ENCODE results near the gene BAZ2A.
A peak's percentile ranks its signal among the peaks of the same experiment; 100 is the strongest.
"Not testable (repeated sequence)": the region's sequence is repeated elsewhere in the genome, so short reads cannot be mapped to it uniquely, and the experiment has no call there.

The BAZ2A gene

DNA sequence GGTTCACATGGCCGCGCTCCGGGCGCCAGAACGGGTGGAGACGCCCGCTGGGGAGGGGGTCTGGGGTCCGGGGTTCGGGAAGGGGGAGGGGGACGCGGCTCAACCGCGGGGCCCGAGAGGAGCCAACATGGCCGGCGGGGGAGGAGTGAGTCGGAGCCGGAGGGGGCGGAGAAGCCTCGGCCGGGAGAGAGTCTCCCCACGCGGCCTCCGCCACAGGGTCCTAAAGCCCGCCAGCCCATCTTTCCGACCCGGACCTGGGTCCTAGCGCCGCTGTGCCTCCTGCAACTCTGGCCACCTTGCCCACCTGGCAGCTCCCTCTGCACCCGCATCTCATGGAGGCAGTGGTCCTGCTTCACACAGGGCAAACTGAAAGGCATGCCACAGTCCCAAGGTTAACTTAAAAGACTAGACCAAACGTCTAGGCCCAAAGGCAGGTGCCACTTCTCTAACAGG, at the start of gene BAZ2A:
BAZ2A (minus strand) TSS at position 147 of the 453 bp plus-strand sequence. CDS start 12,796 bp downstream, outside the sequence.
- peak; percentile 95 for DNase-seq

DNA sequence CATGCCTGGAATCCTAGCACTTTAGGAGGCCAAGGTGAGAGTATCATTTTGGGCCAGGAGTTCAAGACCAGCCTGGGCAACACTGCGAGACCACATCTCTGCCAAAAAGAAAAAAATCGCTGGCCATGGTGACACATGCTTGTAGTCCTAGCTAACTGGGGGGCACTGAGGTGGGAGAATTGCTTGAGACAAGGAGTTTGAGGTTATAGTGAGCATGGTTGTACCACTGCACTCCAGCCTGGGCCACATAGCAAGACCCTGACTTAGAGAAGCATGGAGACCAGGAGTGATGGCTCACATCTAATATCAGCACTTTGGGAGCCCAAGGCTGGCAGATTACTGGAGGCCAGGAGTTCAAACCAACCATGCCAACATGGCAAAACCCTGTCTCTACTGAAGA, 48.7 kb upstream of the BAZ2A start:
- DNase-seq, result peak; percentile 45

DNA sequence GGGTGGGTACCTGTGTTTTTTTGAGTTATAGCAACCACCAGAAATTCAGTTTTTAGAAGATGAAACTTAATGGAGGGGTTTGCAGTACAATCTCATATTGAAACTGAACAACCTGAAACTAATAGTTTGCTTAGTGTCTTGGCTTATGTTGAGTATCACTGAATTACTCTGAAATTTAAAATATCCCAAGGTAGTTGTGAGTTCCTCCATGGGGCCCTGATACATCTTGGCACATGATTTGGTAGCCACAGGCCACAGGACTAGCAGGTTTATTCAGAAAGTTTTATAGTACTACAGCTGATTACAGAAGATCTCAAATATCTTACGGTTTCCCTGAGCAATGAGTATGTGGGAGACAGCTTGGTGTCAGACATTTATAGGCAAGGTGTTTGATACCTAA, 47.6 kb upstream of the BAZ2A start:
- DNase-seq, result peak; percentile 17

DNA sequence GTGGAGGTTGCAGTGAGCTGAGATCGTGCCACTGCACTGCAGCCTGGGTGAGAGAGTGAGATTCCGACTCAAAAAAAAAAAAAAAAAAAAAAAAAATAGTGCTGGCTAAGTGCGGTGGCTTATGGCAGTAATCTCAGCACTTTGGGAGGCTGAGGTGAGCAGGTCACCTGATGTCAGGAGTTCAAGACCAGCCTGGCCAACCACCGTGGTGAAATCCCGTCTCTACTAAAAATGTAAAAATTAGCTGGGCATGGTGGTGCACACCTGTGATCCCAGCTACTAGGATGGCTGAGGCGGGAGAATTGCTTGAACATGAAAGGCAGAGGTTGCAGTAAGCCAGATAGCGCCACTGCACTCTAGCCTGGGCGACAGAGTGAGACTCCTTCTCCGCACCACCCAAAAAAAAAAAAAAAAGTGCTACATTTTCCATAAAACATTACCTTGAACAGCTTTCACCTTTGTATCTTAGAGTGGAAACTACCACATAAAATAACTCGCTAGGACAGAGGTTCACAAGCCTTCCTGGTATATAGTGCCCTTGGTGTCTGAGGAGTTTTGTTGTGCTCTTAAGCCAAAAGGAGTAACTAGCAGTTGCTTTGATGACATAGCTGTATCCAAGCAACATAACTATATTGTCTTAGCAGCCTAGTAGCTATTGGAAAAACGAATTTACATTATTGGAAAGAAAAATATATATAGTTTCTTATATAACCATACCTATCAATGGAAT, 46.9 kb upstream of the BAZ2A start:
- DNase-seq, result peak; percentile 23

DNA sequence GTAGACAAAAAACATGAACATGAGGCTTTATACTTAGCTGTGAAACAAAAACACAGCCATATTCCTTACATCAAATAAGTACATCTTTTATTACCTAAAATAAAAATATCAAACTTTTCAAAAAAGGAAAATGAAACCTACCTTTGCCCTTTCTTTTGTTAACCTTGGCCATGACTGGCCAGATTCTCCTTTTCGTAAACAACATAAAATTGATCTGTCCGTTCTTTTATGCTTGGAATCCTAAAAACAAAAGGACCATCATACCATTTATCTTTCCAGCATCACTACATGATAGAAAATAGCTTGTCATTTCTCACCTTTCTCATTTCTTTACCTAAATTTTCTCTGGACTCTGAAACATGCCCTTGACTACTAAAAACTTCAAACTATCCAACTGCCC, 41.5 kb upstream of the BAZ2A start:
- no peak for DNase-seq

DNA sequence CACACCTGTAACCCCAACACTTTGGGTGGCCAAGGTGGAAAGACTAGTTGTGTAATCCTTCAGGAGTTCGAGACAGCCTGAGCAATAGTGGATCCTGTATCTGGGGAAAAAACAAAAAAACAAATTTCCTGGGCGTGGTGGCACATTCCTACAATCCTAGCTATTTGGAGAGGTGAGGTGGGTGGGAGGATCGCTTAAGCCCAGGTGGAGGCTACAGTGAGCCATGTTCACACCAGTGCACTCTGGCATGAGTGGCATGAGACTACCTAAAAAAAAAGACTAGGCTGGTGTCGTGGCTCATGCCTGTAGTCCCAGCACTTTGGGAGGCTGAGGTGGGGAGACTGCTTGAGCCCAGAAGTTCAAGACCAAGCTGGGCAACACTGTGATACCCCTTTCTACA, 40.7 kb upstream of the BAZ2A start:
- DNase-seq, result peak; percentile 31

DNA sequence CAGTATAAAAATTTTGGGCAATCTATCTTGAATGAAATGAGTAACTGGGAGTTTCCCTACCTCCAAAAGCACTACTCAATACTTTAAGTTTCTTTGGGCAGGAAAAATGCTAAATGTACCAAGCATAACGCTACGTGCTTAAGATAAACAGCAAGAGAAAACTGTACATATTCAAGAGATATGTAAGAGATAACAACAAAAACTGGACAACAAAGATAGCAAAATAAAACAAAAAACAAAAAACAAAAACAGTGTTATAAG, 38.0 kb upstream of the BAZ2A start:
- no peak for DNase-seq

DNA sequence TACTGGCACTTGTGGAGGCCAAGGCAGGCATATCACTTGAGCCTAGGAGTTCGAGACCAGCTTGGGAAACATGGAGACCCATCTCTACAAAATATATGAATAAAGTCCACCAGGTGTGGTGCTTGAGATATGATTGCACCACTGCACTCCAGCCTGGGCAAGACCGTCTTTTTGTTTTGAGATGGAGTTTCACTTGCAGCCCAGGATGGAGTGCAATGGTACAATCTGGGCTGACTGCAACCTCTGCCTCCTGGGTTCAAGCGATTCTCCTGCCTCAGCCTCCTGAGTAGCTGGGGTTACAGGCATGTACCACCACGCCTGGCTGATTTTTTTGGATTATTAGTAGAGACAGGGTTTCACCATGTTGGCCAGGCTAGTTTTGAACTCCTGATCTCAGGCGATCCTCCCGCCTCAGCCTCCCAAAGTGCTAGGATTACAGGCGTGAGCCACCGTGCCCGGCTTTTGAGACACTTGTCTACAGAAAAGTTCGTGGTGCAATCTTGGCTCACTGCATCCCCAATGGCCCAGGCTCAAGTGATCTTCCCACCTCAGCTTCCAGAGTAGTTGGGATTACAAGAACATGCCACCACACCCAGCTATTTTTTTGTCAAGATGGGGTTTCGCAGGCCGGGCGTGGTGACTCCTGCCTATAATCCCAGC, 32.0 kb upstream of the BAZ2A start:
- no peak for DNase-seq

DNA sequence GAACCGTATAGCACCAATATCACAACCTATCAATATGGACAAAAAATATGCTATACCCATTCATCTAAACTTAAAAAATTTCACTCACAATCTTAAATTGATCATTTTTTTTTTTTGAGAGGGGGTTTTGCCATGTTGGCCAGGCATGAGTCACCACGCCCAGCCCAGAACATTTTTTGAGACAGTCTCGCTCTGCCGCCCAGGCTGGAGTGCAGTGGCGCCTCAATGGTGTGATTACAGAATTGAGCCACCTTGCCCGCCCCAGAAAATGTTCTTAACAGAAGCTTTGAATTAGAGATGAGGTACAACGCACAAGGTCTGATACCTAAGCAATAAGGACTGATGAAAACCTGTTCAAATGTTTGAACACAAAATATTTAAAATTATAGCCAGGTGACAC, 31.4 kb upstream of the BAZ2A start:
- DNase-seq, result no peak

DNA sequence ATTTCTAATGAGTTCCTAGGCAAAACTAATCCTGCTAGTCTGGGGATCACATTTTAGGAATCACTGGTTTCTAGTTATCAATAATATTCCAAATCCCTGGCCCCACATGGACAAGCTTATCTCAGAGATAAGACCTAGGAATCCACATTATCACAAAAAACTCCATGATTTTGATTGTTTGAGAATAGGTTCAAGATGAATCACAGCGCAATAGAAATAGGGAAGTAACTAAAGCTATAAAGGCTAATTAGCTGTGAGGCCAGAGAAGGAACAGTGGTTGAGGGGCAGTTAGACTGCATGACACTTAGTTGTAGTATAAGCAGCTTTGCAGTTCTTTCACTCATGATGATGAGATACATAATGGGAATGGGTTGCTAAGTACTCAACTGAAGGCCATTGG, 28.8 kb upstream of the BAZ2A start:
- DNase-seq, result no peak

DNA sequence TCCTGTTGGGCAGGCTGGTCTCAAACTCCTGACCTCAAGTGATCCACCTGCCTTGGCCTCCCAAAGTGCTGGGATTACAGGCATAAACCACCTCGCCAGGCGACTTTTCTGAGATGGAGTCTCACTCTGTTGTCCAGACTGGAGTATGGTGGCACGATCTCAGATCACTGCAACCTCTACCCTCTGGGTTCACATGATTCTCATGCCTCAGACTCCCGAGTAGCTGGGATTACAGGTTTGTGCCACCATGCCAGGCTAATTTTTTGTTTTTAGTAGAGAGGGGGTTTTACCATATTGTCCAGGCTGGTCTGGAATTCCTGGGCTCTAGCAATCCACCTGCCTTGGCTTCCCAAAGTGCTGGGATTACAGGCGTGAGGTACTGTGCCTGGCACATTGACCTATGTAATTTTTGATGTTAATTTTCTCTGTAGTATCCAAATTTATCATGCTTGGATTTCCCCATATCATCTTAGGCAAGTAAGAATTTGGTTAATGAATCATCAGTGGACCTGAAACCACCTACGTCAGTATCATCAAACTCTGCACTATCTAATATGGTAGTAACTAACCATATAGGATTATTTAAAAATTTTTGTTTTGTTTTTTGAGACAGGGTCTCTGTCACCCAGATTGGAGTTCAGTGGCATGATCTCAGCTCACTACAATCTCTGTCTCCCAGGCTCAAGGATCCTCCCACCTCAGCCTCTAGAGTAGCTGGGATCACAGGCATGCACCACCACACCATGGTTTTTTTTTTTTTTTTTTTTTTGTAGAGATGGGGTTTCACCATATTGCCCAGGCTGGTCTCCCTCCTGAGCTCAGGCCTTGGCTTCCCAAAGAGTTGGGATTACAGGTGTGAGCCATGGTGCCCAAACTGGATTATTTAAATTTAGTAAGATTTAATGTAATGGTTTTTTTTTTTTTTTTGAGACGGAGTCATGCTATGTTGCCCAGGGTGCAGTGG, 27.6 kb upstream of the BAZ2A start:
- DNase-seq, result no peak

DNA sequence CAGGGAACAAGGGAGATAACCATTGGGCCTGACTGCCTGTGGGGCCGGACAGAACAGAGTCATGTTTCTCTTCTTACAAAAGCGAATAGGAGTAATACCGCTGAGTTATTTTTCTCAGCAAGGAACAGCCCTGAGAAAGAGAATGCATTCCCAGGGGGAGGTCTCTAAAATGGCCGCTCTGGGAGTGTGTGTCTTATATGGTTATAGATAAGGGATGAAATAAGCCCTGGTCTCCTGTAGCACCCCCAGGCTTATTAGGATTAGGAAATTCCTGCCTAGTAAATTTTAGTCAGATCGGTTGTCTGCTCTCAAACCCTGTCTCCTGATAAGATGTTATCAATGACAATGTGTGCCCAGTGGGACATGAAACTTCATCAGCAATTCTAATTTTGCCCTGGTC, 23.7 kb upstream of the BAZ2A start:
- not testable (repeated sequence) for DNase-seq

DNA sequence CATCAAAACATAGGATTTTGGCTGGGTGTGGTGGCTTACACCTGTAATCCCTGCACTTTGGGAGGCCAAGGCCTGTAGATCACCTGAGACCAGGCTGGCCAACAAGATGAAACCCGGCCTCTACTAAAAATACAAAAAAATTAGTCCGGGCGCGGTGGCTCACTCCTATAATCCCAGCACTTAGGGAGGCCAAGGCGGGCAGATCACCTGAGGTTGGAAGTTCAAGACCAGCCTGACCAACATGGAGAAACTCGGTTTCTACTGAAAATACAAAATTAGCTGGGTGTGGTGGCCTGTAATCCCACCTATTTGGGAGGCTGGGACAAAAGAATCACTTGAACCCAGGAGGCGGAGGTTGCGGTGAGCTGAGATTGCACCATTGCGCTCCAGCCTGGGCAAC, 17.9 kb upstream of the BAZ2A start:
- not testable (repeated sequence) for DNase-seq

DNA sequence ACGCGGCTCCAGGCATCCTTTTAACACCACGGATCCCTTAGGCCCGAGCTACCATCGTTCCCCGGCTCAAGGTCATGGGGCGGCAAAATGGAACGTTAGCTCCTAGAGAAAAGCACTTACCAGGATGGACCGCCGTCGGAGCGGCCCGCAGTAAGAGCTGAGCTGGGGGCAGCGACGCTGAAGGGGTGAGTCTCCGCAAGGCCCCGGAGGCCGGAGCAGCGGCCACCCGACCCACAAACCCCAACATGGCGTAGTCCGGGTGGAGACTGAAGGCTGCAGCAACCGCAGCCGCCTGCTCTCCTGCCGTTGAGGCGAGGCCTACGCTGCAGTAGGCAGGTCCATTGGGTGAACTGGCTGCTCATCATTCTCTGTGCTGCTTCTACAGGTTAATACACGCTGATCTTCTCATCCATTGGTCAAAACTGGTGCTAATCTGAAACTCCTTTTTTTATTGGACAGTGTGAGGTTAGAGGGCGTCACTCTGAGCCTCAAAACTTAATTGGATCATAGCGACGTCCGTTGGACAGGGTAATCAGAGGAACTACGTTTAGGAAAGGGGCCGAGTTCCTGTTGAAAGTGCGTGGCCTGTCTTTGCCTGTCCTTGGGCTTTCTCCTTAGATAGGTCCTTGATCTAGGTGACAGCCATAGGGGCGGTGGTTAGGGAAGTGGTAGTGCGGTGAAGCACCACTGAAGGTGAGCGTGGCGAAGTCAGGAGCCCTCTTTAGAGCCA, 15.8 kb upstream of the BAZ2A start, which contains the start of gene ATP5F1B:
ATP5F1B (minus strand) TSS at position 268 of the 730 bp plus-strand sequence; CDS start at position 247, 21 bp downstream.
- DNase-seq, result peak; percentile 100

DNA sequence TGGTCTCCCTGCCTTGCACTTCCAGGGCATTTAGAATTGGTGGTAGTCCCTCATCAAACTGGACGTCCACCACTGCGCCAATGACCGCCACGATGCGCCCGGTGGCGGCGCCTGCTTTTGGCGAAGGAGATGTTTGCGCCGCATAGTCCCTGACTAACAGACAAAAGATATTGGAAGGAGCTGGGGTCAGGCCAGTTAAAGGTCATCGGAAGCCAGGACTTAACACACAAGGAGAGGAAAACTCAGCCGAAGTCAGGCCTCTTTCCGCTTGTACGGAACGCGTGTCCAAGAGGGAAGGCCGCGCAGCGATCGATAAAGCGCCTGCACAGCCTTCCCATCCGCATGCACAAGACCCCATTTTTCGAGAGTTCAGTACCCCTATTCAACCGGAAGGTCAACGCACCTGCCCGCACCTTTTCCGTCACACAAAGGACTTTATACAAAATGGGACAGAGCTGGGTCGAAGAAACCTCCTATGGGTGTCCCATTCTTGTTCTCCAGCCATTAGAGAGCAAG, 15.1 kb upstream of the BAZ2A start:
- peak; percentile 57 for DNase-seq

DNA sequence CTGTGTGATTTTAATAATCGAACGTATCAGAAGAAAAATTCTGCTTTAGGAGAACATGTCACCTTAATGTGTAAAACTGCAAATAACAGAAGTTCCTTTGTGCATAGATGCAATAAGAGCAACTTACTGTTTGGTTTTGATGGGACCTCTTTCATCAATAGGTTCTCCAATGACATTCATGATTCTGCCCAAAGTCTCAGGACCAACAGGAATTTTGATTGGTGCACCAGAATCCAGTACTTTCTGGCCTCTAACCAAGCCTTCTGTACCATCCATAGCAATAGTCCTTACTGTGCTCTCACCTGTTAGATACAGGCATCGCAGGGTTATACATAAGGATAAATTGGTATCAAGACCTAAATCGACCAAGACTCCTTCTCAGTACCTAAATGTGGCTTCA, 14.5 kb upstream of the BAZ2A start:
- peak; percentile 24 for DNase-seq

DNA sequence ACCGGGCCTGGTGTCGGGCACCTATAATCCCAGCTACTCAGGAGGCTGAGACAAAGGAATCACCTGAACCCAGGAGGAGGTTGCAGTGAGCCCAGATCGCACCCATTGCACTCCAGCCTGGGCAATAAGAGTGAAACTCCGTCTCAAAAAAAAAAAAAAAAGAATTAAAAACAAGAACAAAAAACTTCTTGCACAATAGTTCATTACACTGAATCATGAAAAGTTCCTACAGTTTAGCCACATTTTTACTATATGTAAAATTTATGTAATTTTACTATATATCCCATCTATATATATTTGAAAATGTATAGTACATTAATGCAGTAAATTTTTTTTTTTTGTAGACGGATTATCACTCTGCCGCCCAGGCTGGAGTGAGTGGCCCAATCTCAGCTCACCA, 11.1 kb upstream of the BAZ2A start:
- peak; percentile 14 for DNase-seq

DNA sequence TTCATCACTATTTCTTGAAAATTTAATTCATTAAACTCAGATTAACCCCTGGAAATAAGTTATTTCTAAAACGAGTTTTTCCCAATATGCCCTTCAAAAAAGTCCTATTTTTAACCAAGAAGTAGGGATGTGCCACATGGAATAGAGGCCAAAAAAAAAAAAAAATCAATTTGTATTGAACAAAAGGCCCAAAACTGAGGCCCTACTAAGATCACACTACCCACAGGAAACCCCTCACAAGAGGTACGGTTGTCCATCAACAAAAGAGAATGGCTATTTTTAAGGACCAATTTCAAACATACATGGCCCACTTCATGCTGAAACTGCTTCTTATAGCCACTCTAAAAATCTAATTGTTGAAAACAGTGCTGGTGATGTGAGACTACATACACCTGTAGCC, 7.5 kb upstream of the BAZ2A start:
- DNase-seq, result no peak

DNA sequence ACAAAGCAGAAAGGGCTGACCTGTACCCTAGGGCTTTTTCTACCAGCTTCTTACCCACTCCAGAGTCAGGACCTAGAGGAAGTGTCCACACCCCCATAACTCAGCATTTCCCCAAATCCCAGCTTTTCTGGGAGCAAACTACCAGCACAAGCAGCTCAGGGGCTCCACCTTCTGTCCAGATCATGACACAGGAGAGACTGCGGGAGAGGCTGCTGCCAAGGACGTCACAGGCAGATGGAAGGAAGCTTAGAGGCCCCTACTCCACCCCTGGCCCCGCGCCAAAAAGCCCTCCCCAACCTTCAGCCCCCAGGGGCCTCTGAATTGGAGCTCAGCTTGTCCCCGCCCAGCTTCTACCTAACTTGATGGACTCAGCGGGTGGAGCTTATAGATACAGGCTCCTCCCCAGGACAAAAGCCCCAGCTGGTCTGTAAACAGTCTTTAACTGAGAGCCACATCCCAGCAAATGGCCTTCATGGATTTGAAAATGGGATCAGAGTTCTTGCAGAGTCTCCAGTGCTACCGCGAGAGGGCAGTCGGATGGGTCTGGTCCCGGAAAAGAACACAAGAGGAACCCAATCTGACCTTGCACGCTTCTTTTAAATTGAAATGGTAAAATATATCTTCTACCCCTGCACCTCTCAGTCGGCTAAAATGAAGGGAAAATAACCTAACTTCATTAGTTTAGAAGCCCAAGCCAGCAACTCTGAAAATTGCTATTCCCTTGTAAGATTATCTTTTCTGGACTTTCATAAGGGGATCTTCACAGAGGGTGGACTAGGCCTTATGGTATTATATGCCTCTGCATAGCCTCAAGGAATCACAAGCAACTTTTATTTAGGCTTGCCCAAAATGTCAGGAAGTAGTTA, 6.8 kb upstream of the BAZ2A start:
- DNase-seq, result peak; percentile 100

DNA sequence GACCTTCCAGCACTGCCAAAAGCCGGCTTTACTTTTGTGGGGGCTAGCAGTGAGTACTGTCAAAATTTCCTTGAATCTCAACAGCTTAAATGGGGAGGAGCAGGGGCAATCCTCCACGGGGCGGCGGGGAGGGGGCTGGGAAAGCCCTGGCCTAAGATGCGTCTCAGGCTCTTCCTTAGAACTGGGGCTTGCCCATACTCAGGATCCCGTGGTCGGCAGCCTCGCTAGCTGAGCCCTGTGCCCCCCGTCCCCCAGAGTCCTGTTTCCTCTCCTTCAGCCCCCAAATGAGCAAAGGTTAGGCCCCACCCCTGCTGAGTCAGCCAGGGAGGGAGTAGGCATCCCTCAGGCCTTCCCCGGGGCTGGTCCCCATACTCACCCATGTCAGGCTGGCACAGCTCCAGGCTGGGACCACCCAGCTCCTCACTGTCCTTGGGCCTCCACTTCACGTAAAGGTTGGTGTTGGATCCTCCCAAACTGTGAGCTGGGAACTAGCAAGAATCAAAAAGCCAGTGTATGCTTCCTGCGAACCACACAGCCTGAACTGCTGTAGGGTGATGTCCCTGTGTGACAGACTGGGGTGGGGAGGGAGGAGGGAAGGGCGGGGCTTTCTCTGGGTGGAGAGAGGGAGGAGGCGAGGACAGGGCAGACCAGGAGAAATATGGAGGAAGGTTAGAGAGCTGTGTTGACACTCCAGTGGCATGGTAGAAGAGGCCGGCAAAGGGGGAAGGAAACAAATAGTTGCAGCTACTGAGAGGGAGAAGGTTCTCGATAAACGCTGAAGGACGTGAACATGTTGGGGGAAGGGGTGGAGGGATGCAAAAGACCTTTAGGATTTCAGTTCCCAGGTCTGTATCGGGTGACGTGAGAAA, 5.9 kb upstream of the BAZ2A start:
- peak; percentile 98 for DNase-seq
